Effector CD4-positive, alpha-beta T cell (primary cell): ENCODE measurements around the gene CPS1.

Source experiments
- DNase-seq: peaks from one replicate; pipeline ENCODE4 v3.0.0-alpha.2; 2020

Gene CPS1

DNA sequence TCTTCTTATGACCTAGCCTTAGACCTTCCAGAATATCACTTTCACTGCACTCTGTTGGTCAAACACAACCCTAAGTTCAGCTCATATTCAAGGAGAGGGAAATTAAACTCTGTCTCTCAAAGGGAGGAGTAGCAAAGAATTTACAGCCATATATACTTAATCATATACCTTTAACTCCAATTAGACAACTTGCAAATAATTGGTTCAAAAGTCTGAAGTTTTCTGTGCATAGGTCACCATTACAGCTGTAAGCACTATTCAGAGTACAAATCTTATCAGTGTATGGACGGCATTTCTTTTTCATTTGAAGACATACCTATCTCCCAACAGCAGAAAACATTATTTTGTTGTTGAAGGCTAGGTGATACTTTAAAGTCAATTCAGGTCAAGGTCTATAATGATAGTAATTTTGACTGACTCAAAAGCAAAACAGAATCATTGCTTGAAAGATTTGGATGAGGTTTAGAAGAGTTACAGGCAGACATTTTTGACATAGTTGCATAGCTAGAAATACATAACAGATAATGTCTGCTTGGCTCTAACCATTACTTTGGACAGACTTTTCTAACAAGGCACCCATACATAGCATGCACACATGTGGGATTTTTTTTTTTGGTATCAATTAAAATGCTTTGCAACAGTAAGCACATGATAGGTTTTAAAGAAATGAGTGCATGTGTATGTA lies 131.5 kb downstream of the CPS1 start:
- DNase-seq: no peak

DNA sequence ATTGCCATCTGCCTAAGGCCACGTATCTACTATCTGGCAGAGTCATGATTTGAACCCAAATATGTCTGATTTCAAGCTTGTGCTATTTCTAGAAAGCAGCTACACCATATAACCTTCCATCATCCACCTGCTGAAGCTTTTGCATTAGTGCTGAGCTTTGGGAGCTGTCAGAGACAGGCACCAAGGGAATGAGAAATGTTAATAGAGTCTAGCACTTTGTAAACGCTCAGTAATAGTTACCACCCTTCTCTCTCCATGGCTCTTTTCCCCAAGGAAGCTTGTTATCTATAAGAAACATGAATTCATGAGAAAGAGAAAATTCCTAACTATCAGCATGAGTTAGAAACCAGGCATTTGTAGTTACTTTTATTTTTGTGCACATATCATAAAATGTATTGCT lies 151.5 kb downstream of the CPS1 start:
- DNase-seq: no peak

DNA sequence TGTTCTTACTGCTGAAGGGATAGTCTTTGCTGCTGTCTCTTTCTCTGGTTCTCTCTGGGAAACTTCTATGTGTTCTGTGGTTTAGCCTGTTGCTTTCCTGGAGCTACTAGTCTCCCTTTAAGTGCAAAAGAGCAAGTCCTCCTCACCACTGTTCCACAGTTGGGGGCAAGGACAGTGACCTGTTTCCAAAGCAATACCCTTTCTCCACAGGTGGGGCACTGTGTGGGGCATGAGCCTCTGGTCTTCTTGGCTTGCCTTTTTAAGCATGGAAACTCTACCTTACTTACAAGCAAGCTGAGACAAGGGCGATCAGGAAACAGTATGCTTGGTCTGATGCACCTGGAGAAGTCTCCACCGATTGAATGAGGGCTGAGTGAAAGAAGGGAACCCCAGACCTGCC lies 156.7 kb downstream of the CPS1 start:
- DNase-seq: no peak

DNA sequence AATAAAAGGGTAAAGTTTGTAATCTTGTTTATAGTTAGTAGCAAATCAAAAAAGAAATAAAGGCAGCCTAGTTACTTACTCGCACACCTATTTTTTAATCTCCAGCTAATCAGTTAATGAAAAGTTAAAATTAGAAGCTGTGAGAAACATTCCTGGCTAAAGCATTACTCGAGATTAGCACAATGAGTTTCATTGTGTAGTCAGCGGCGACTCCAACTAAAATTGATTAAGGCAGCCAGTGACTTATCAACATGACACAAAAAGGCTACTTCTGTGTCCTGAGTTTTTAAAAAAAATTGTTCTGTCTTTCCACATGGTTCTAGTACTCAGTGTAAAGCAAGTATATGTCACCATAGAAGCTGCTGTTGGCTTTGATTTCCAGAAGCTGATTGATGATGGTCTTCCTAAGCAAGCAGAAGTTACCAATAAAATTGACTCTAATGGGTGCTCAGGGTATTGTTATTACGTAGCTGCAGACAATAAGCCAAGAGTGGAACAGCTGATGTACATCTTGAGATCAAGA lies 159.2 kb downstream of the CPS1 start:
- DNase-seq: no peak

DNA sequence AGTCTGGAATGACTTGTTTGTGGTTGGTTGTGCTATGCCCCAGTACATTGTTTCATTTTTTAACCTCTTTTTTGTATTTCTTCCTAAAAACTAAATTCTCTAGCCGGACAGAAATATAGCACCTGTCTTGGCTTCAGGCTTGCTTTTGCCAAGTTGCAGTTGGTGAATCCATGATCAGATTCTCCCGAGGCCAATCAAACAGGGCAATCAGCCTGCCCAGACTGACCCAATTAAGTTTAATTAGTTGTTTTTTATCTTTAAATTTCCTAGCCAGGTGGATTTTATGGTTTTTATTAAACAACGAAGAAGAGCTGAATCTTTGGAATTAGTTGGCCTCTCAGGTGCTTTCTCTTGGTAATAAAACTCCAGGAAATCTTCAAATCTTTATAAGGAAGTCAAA lies 162.1 kb downstream of the CPS1 start:
- DNase-seq: no peak

DNA sequence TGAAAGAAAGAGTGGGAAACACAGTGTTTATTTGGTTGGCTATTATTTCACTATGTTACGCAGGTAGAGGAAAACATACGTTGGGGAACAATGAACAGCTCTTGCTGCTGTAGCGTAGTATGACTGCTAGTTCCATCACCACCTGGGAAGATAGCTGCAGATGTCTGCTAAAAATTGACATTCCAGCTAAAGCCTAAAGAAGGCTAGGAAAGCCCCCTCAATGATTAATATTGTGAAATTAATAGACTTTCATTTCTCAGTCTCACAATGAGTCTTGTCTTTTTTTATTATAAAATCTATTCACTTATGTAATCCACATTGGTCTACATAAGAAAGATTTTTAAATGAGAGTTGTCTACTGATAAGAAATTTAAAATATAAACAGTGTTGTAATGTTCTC lies 165.7 kb downstream of the CPS1 start:
- no peak for DNase-seq

DNA sequence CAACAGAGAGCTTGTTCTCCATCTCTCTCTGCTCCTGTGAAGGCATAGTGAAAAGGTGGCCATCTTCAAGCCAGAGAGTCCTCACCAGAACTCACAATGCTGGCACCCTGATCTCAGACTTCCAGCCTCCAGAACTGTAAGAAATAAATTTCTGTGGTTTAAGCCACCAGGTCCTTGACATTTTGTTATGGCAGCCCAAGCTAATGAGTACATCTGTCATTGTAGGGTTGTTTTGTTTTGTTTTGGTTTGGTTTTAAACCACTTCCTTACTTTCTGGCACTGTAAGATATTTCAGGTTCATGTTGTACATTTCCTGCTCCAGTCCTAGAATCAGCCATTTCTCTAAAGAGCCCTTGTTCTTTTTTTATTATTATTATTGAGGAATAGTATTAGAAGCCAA lies 171.2 kb downstream of the CPS1 start:
- DNase-seq: no peak
